GM06990 (cell line): ENCODE data around the gene TENM4.

ENCODE experiments used
- DNase-seq: peaks from one replicate; pipeline ENCODE4 v3.0.0-alpha.2; 2011; ENCODE audit not compliant: insufficient read length; ENCODE audit errors: extremely low read depth
- H3K27me3 ChIP-seq: replicated peaks from 2 replicates; pipeline ENCODE4 v1.6.0; 2011; ENCODE audit warnings: low read length; ENCODE audit not compliant: control insufficient read depth, insufficient read depth
- H3K36me3 ChIP-seq: 2 replicates; pipeline ENCODE4 v1.5.1; 2011; ENCODE audit warnings: low read length; ENCODE audit not compliant: control insufficient read depth, insufficient read depth
- H3K4me3 ChIP-seq: replicated peaks from 2 replicates; pipeline ENCODE4 v1.5.1; 2011; ENCODE audit warnings: low read depth, mild to moderate bottlenecking, control low read depth, low read length
- CTCF ChIP-seq: IDR thresholded peaks from 2 replicates; pipeline ENCODE4 v1.5.1; 2011; ENCODE audit warnings: low read length, control low read depth, mild to moderate bottlenecking, inconsistent platforms; ENCODE audit not compliant: insufficient read depth, poor library complexity, severe bottlenecking

TENM4 gene

DNA sequence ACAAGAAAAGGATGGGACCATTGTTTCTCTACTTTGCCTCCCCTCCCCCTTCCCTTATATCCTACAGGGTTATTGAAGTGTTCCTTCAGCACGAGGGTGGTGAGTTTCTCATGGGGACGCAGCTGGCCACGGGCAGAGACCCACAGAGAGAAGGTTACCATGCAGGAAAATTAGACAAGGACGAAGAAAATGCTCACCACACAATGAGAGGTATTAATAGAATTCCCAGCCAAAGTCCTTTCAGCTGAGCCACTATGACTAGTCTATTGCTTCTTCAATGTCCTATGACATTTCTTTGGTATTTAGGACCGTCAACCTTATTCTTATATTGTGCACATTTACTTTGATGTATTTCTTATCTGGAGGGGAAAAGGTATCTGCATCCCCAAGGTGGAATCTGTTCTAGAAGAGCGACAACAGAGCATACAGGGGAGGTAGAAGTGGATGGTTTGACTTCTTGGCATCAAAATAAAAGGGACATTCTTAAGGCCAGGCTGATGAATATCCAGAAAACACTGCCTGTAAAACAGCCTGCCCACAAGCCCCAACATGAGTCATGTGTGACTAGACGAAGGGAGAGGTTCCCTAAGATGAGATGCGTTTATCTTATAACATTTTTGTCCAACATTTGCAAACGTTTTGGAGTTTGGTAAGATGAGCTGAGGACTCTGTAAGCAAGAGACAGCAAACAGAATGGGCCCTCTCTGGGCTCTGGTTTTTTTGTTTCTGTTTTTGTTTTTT lies 656.3 kb downstream of the TENM4 start:
- DNase-seq = no peak
- no peak for TF ChIP-seq CTCF
- H3K4me3 ChIP-seq = no peak overlapping the region
- no peaks in the 10 kb centered on the region; the same call in 1 of the 2 replicates for H3K27me3 ChIP-seq
- no peaks in the 10 kb centered on the region for H3K36me3 ChIP-seq

DNA sequence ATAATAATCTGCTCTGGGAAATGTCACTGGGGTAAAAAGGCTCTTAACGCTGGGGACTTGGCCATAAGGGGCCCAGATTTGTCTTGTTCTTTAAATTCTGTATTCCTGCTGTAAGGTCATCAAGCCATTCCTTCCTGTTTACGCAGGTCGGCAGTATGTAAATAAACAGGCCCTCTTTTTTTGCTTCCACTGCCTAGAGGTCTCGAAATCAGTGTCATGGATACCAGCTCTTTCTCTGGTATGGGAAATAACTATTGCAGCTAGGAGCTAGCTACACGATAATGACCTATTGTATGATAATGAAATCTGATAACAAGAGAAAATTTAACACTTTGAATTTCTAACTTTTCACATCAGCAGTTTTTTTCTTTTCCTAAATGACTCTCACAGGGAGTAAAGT lies 657.0 kb downstream of the TENM4 start:
- TF ChIP-seq CTCF = no peak
- H3K36me3 ChIP-seq = no peaks in the 10 kb centered on the region
- no peak overlapping the region for H3K4me3 ChIP-seq
- no peak for DNase-seq
- no peaks in the 10 kb centered on the region; the same call in 1 of the 2 replicates for H3K27me3 ChIP-seq

- Histone ChIP-seq H3K27me3 (no peaks in the 10 kb centered on the region), H3K36me3 (no peaks in the 10 kb centered on the region), H3K4me3 (no peak overlapping the region)
- TF ChIP-seq CTCF = no peak
- DNase-seq = no peak
Observed at GRCh38 chr11:78783301-78783700, 657.5 kb downstream of the TENM4 start.

GRCh38 chr11:78782725-78783124 lies 658.1 kb downstream of the TENM4 start:
- no peak for DNase-seq
- Histone ChIP-seq H3K4me3 (no peak overlapping the region), H3K36me3 (no peaks in the 10 kb centered on the region), H3K27me3 (no peaks in the 10 kb centered on the region)
- TF ChIP-seq CTCF = no peak

DNA sequence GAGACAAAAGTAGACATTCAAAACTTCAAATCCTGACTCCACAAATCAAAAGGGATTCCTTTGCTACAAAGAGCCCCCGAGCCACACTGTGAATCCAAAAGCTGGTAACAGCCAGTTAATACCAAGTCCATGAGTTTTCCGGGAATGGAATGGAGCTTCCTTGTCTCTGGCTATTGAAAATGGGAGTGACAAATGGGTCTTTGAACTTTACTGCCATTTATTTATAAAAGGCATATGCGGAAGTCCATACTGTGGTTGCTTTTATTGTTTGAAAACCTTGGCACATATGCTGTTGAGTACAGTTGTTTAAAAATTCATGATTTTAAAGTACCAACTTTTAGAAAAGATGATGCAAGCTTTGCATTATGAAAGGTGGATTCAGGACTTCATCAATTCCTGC lies 659.9 kb downstream of the TENM4 start:
- H3K27me3 ChIP-seq = no peaks in the 10 kb centered on the region; the same call in 1 of the 2 replicates
- no peak overlapping the region for H3K4me3 ChIP-seq
- TF ChIP-seq CTCF = no peak
- no peak for DNase-seq
- no peaks in the 10 kb centered on the region for H3K36me3 ChIP-seq

DNA sequence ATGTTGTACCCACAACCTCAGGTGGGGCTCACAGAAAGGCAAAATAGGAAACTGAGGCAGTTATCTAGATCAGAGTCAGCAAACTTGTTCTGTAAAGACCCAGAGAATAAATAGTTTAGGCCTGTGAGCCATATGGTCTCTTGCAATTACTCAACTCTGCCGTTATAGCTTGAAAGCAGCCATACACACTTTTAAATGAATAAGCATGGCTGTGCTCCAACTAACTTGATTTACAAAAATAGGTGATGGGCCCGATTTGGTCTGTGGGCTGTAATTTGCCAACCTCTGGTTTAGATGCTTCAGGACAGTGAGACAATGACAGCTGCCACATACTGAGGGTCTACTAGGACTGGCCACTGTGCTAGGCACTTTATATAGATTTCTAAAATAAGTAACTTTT lies 667.3 kb downstream of the TENM4 start:
- no peak for TF ChIP-seq CTCF
- H3K4me3 ChIP-seq = no peak overlapping the region
- H3K36me3 ChIP-seq = no peaks in the 10 kb centered on the region
- H3K27me3 ChIP-seq = peaks cover 1% of the 10 kb centered on the region
- no peak for DNase-seq
